Activated T-helper 17 cell treated with anti-CD3 and anti-CD28 coated beads, Interleukin-2, amount 50 U/mL, for 72 hours (primary cell): ENCODE data around the gene VIPR2. TPM values are rescaled to one million over a fixed set of nuclear protein-coding genes. Genes with fewer than 3 reads are reported as not detected.
A peak's percentile ranks its signal among the peaks of the same experiment; 100 is the strongest.

Source experiments
- ATAC-seq: fragments of 150-1000 bp; cut with Tn5 transposase; replicated peaks from 2 replicates; pipeline ENCODE4 v1.10.0; 2021; ENCODE audit warnings: mild to moderate bottlenecking, moderate library complexity
- H3K27ac Mint-ChIP-seq: one replicate; pipeline ENCODE4 v1.8.0; 2022; ENCODE audit warnings: mixed read lengths
- H3K27me3 Mint-ChIP-seq: one replicate; pipeline ENCODE4 v1.8.0; 2022; ENCODE audit warnings: mixed read lengths
- H3K36me3 Mint-ChIP-seq: one replicate; pipeline ENCODE4 v1.8.0; 2022; ENCODE audit warnings: low read depth, mild to moderate bottlenecking, mixed read lengths
- H3K4me1 Mint-ChIP-seq: one replicate; pipeline ENCODE4 v1.8.0; 2022; ENCODE audit warnings: mixed read lengths
- H3K4me3 Mint-ChIP-seq: one replicate; pipeline ENCODE4 v1.8.0; 2022; ENCODE audit warnings: mild to moderate bottlenecking, mixed read lengths
- H3K9me3 Mint-ChIP-seq: one replicate; pipeline ENCODE4 v1.8.0; 2022; ENCODE audit warnings: mixed read lengths
- total RNA-seq, 2 donors: library from RNA; stranded (reverse); gene quantifications; one replicate each; pipeline ENCODE4 v1.2.3, GENCODE V29; 2022

VIPR2 gene
- total RNA-seq, 2 donors from 2014 or later: 1.2 TPM; not detected in 1

DNA sequence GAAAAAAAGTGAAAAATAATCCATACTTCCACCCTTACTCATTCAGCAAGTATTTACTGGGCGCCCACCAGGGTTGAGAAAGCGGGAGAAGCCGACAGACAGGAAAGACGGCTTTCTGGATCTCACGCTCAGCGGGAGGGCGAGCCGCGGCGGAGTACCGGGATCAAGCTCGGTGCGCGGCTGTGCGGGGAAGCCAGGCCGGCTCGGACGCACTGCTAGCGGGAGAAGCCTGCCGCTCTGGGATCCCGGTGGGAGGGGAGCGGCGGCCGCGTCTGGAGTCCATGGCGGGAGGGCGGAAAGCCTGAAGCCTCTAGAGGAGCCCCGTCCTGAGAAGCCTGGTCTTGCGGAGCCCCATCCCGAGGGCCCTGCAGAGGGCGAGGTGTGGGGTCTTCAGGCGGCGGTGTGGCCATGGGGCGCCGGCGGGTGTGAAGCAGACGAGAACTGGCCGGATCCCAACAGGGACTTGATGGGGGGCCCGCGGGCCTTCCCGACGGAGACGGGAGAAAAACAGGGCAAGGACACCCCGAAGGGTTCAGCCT is 82.9 kb downstream of the VIPR2 start:
- H3K4me1 Mint-ChIP-seq: no peaks in the 10 kb centered on the region
- no peaks in the 10 kb centered on the region for H3K36me3 Mint-ChIP-seq
- no peaks in the 10 kb centered on the region for H3K9me3 Mint-ChIP-seq
- ATAC-seq: no peak
- no peak overlapping the region for H3K27ac Mint-ChIP-seq
- no peaks in the 10 kb centered on the region for H3K27me3 Mint-ChIP-seq
- H3K4me3 Mint-ChIP-seq: no peak overlapping the region

- Mint-ChIP-seq H3K4me1 (no peaks in the 10 kb centered on the region), H3K9me3 (no peaks in the 10 kb centered on the region), H3K36me3 (no peaks in the 10 kb centered on the region), H3K27me3 (no peaks in the 10 kb centered on the region), H3K27ac (no peak overlapping the region), H3K4me3 (no peak overlapping the region)
- no peak for ATAC-seq
Observed at GRCh38 chr7:159061209-159061608, 83.5 kb downstream of the VIPR2 start.

DNA sequence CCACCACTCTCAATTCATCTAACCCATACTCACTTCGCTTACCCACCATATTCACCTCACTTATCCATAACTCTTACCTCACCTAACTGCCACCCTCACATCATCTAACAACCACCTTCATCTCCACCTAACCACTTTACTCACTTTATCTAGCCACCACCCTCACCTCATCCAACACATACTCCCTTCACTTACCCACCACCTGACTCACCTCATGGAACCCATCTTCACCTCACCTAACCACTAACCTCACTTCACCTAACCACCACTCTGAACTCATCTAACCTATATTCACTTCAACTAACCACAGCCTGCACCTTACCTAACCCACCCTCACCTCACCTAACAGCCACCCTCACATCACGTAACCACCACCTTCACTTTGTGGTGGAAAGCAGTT is 84.2 kb downstream of the VIPR2 start:
- no peak overlapping the region for H3K27ac Mint-ChIP-seq
- no peaks in the 10 kb centered on the region for H3K4me1 Mint-ChIP-seq
- peak; percentile 47 for ATAC-seq
- no peaks in the 10 kb centered on the region for H3K9me3 Mint-ChIP-seq
- H3K4me3 Mint-ChIP-seq: no peak overlapping the region
- no peaks in the 10 kb centered on the region for H3K36me3 Mint-ChIP-seq
- no peaks in the 10 kb centered on the region for H3K27me3 Mint-ChIP-seq

DNA sequence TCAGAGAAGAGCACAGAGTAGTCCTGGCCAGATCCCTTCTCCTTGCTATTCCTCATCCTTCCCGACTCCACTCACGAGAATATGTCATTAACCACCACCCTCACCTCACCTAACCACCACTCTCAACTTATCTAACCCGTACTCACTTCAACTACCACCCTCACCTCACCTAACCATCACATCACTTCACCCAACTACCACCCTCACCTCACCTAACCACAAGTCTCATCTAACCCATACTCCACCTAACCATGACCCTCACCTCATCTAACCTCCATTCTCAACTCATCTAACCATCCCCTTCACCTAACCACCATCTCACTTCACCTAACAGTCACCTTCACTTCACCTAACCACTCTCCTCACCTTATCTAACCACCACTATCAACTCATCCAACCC is 85.0 kb downstream of the VIPR2 start:
- no peaks in the 10 kb centered on the region for H3K4me1 Mint-ChIP-seq
- no peaks in the 10 kb centered on the region for H3K36me3 Mint-ChIP-seq
- ATAC-seq: no peak
- no peak overlapping the region for H3K27ac Mint-ChIP-seq
- H3K9me3 Mint-ChIP-seq: no peaks in the 10 kb centered on the region
- H3K27me3 Mint-ChIP-seq: no peaks in the 10 kb centered on the region
- H3K4me3 Mint-ChIP-seq: no peak overlapping the region

- no peaks in the 10 kb centered on the region for H3K36me3 Mint-ChIP-seq
- H3K27ac Mint-ChIP-seq: no peak overlapping the region
- no peak overlapping the region for H3K4me3 Mint-ChIP-seq
- no peaks in the 10 kb centered on the region for H3K4me1 Mint-ChIP-seq
- H3K27me3 Mint-ChIP-seq: no peaks in the 10 kb centered on the region
- ATAC-seq: no peak
- no peaks in the 10 kb centered on the region for H3K9me3 Mint-ChIP-seq
Observed at GRCh38 chr7:159057647-159058046, 87.0 kb downstream of the VIPR2 start.

DNA sequence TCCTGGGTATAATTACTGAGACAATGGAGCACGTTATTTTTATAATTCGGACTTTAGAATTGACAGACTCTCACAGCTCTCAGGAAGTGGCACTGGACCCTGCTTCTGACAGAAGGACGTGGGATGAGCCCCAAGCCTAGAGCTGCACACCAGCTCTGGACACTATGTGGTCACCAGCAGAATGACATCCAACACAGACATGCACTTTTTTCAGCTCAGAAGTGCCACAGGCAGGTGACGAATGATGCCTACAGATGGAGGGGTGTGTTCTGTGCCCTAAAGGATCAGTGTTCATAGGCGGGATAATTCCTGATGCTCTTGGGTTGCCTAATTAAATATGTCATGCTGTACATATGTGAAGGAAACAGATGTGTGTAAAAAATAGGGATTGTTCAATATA is 87.9 kb downstream of the VIPR2 start:
- Mint-ChIP-seq H3K9me3 (peaks cover 3% of the 10 kb centered on the region), H3K36me3 (no peaks in the 10 kb centered on the region), H3K4me1 (no peaks in the 10 kb centered on the region), H3K4me3 (no peak overlapping the region), H3K27me3 (no peaks in the 10 kb centered on the region), H3K27ac (no peak overlapping the region)
- ATAC-seq: no peak

DNA sequence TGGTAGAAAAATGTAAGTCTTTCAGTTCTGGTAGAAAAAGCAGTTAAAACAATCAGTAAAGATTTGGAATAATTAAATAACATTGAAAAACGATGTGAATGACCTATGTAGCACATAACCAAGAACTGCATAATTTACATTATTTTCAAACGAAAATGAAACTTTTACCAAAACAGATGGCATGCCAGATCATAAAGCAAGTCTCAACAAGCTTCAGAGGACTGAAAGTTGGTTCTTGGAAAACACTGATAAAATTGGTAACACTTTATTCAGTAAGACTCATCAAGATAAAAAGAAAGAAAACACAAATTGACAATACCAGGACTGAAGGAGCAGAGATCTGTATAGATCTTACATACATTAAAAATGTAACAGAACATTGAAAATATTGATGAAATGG is 92.8 kb downstream of the VIPR2 start:
- ATAC-seq: peak; percentile 58
- Mint-ChIP-seq H3K4me1 (no peaks in the 10 kb centered on the region), H3K36me3 (no peaks in the 10 kb centered on the region), H3K9me3 (peaks cover 3% of the 10 kb centered on the region), H3K27me3 (peaks cover 8% of the 10 kb centered on the region), H3K27ac (no peak overlapping the region), H3K4me3 (no peak overlapping the region)

GRCh38 chr7:159050704-159051103 is 94.0 kb downstream of the VIPR2 start:
- Mint-ChIP-seq H3K4me3 (no peak overlapping the region), H3K4me1 (no peaks in the 10 kb centered on the region), H3K27ac (no peak overlapping the region), H3K9me3 (peaks cover 3% of the 10 kb centered on the region), H3K27me3 (peaks cover 8% of the 10 kb centered on the region), H3K36me3 (no peaks in the 10 kb centered on the region)
- no peak for ATAC-seq

GRCh38 chr7:159049266-159050025 is 95.2 kb downstream of the VIPR2 start:
- H3K4me1 Mint-ChIP-seq: no peaks in the 10 kb centered on the region
- H3K9me3 Mint-ChIP-seq: peaks cover 3% of the 10 kb centered on the region
- H3K4me3 Mint-ChIP-seq: no peak overlapping the region
- H3K27ac Mint-ChIP-seq: no peak overlapping the region
- no peaks in the 10 kb centered on the region for H3K36me3 Mint-ChIP-seq
- H3K27me3 Mint-ChIP-seq: peaks cover 14% of the 10 kb centered on the region
- ATAC-seq: no peak

- no peak overlapping the region for H3K27ac Mint-ChIP-seq
- peaks cover 3% of the 10 kb centered on the region for H3K9me3 Mint-ChIP-seq
- no peak overlapping the region for H3K4me3 Mint-ChIP-seq
- peaks cover 14% of the 10 kb centered on the region for H3K27me3 Mint-ChIP-seq
- ATAC-seq: no peak
- H3K4me1 Mint-ChIP-seq: no peaks in the 10 kb centered on the region
- H3K36me3 Mint-ChIP-seq: no peaks in the 10 kb centered on the region
Observed at GRCh38 chr7:159048656-159049055, 96.0 kb downstream of the VIPR2 start.

- Mint-ChIP-seq H3K4me1 (no peaks in the 10 kb centered on the region), H3K9me3 (peaks cover 3% of the 10 kb centered on the region), H3K36me3 (no peaks in the 10 kb centered on the region), H3K27ac (no peak overlapping the region), H3K4me3 (no peak overlapping the region), H3K27me3 (peaks cover 16% of the 10 kb centered on the region)
- no peak for ATAC-seq
Observed at GRCh38 chr7:159047536-159047935, 97.1 kb downstream of the VIPR2 start.

DNA sequence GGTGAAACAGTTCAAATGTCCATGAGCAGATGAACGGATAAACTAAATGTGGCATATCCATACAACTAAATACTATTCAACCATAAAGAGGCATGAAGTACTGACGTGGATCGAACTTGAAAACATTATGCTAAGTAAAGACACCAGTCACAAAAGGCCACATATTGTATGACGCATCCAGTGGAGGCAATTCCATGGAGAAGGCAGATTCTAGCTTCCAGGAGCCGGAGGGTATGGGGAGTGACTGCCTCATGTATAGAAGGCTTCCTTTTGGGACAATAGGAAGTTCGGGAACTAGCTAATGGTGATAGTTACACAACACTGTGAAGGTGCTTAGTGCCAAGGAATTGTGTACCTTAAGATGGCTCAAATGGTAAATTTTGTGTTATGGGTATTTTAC is 98.4 kb downstream of the VIPR2 start:
- H3K9me3 Mint-ChIP-seq: no peaks in the 10 kb centered on the region
- H3K4me1 Mint-ChIP-seq: no peaks in the 10 kb centered on the region
- peaks cover 20% of the 10 kb centered on the region for H3K27me3 Mint-ChIP-seq
- H3K27ac Mint-ChIP-seq: no peak overlapping the region
- H3K36me3 Mint-ChIP-seq: no peaks in the 10 kb centered on the region
- no peak overlapping the region for H3K4me3 Mint-ChIP-seq
- no peak for ATAC-seq

DNA sequence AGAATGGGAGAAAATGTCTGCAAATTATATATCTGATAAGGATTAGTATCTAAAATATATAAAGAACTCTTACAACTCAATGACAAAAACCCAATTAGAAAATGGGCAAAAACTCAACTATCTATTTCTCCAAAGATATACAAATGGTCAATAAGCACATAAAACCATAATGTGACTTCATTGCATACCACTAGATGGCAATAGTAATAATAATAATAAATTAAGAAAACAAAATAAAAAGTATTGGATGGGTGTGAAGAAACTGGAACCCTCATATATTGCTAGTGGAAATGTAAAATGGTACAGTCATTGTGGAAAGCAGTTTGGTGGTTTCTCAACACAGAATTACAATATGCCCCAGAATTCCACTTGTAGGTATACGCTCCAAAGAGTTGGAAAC is 98.8 kb downstream of the VIPR2 start:
- Mint-ChIP-seq H3K4me3 (no peak overlapping the region), H3K27ac (no peak overlapping the region)

GRCh38 chr7:159042581-159043101 is 102.0 kb downstream of the VIPR2 start:
- H3K27me3 Mint-ChIP-seq: peaks cover 15% of the 10 kb centered on the region
- no peaks in the 10 kb centered on the region for H3K4me1 Mint-ChIP-seq
- H3K36me3 Mint-ChIP-seq: no peaks in the 10 kb centered on the region
- no peak overlapping the region for H3K4me3 Mint-ChIP-seq
- no peak overlapping the region for H3K27ac Mint-ChIP-seq
- no peak for ATAC-seq
- no peaks in the 10 kb centered on the region for H3K9me3 Mint-ChIP-seq

More for the DNA sequence above, 98.8 kb downstream of the VIPR2 start:
- Mint-ChIP-seq H3K36me3 (no peaks in the 10 kb centered on the region), H3K9me3 (no peaks in the 10 kb centered on the region), H3K27me3 (peaks cover 20% of the 10 kb centered on the region), H3K4me1 (no peaks in the 10 kb centered on the region)
- ATAC-seq: no peak

GRCh38 chr7:159042103-159042502 is 102.6 kb downstream of the VIPR2 start:
- no peak overlapping the region for H3K27ac Mint-ChIP-seq
- no peaks in the 10 kb centered on the region for H3K4me1 Mint-ChIP-seq
- ATAC-seq: no peak
- peaks cover 15% of the 10 kb centered on the region for H3K27me3 Mint-ChIP-seq
- H3K9me3 Mint-ChIP-seq: no peaks in the 10 kb centered on the region
- H3K36me3 Mint-ChIP-seq: no peaks in the 10 kb centered on the region
- H3K4me3 Mint-ChIP-seq: no peak overlapping the region
